ENCODE results near the gene OCA2.

DNA sequence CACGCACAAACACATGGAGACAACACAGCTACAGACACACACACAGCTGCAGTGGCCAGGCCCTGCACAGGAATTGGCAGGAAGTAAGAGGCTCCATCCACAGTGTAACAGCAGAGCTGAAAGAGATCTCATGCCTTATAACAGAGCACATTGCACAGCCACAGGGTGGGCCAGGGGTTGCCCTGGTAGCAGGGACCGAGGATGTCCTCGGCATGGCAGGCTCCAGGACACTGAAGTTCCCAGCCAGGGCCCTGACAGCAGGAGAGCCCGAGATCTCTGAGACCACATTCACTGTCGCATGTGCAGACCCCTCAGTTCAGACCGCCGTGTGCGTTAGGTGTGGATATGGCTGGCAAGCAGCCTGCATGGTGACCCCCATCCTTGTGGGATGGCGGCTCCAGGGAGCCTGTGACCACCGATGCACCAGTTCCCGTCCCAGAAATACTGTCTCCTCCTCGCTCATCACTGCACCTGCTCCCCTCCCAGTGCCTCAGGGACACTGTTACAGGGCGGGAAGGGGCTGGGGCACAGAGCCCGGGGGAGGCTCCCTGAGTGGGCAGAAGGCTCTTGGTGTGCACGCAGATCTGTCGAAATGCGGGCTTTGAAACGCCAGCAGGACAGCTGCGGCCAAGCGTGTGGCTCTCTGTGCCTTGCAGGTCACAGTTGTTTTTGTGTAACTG is 1.5 kb upstream of the OCA2 start:
- TF ChIP-seq GTF2F1 (IDR thresholded peaks at IDR 0.05; ENCODE audit: borderline replicate concordance, low read depth, low read length) (no peak), MAFK (IDR thresholded peaks at IDR 0.05; ENCODE audit: low read depth, low read length) (no peak), ZNF274 (IDR thresholded peaks at IDR 0.05; ENCODE audit: borderline replicate concordance, extremely low read depth, low read length) (no peak), CBX5 (IDR thresholded peaks at IDR 0.05; ENCODE audit: low read depth, low read length) (no peak)

Measured in H1 (cell line).